Measurements from ENCODE around the gene PLEKHA6. TPM values are rescaled to one million over a fixed set of nuclear protein-coding genes. Genes with fewer than 3 reads are reported as not detected.

PLEKHA6 gene
- total and polyA plus RNA-seq, 2 of the 8 experiments (the other 6 are each of a cell fraction or from before 2014, with no cell fraction given): 4.8 to 20.2 TPM

- Histone ChIP-seq H3K4me1 (replicated peaks in 1 of 4; ENCODE audit: control insufficient read depth in 3 of 4, insufficient read depth in 4 of 4, low read length in 3 of 4) (peaks cover 4 to 14% (median 8%) of the 10 kb centered on the region in 4 experiments), H4K8ac (ENCODE audit: extremely low read depth, insufficient read depth, low read length) (no peak overlapping the region), H3K27ac (ENCODE audit: low read depth, low read length) (no peak overlapping the region), H3K56ac (replicated peaks; ENCODE audit: insufficient read length, low read depth, low read length) (no peak overlapping the region), H3K4ac (replicated peaks; ENCODE audit: insufficient read length, low read depth, low read length) (no peak overlapping the region), H2BK12ac (ENCODE audit: low read depth, low read length) (no peak overlapping the region), H3K9ac (replicated peaks in 1 of 4; ENCODE audit: extremely low read depth in 1 of 4, low read depth in 3 of 4, low read length in 3 of 4) (no peak overlapping the region), H3K23me2 (ENCODE audit: low read depth, low read length) (no peaks in the 10 kb centered on the region), H3K79me1 (ENCODE audit: low read depth, low read length) (no peaks in the 10 kb centered on the region), H3K79me2 (ENCODE audit: control insufficient read depth in 1 of 2, insufficient read depth in 2 of 2, low read length in 2 of 2) (no peaks in the 10 kb centered on the region), H3K4me2 (ENCODE audit: insufficient read depth in 1 of 2, low read depth in 2 of 2, low read length in 2 of 2) (no peak overlapping the region), H3K23ac (ENCODE audit: insufficient read length) (no peak overlapping the region), H2AFZ (ENCODE audit: low read length) (no peak overlapping the region), H4K20me1 (replicated peaks in 1 of 2; ENCODE audit: control insufficient read depth in 1 of 2, insufficient read depth in 2 of 2, low read length in 2 of 2) (no peaks in the 10 kb centered on the region), H2BK20ac (ENCODE audit: low read length) (no peak overlapping the region), H3K14ac (ENCODE audit: insufficient read length) (no peak overlapping the region), H2BK5ac (ENCODE audit: low read depth, low read length) (no peak overlapping the region), H4K91ac (replicated peaks; ENCODE audit: insufficient read length, low read length) (no peak overlapping the region), H3K18ac (ENCODE audit: extremely low read depth, low read length) (no peak overlapping the region), H3K9me3 (ENCODE audit: insufficient read depth in 2 of 2, low read depth in 1 of 2, low read length in 1 of 2) (no peaks in the 10 kb centered on the region; a peak in 1 of 4 replicates), H4K5ac (ENCODE audit: insufficient read length, low read depth, low read length) (no peak overlapping the region), H3K36me3 (ENCODE audit: control insufficient read depth in 2 of 4, insufficient read depth in 4 of 4, low read length in 3 of 4) (no peaks in the 10 kb centered on the region), H2BK15ac (ENCODE audit: low read length) (no peak overlapping the region), H3K27me3 (replicated peaks in 1 of 4; ENCODE audit: control insufficient read depth in 3 of 4, extremely low read depth in 1 of 4, insufficient read depth in 3 of 4, low read length in 3 of 4) (no peaks in the 10 kb centered on the region; a peak in 2 of 7 replicates), H2AK5ac (ENCODE audit: low read depth, low read length) (no peak overlapping the region), H2BK120ac (replicated peaks; ENCODE audit: low read depth, low read length) (no peak overlapping the region), H3K4me3 (ENCODE audit: extremely low read depth in 1 of 4, insufficient read depth in 2 of 4, low read depth in 3 of 4, low read length in 4 of 4) (no peak overlapping the region)
- WGBS, 2 experiments (ENCODE audit: extremely low coverage in 1 of 2, insufficient coverage in 1 of 2, insufficient read length in 1 of 2, insufficient replicate concordance in 2 of 2, low coverage in 1 of 2, low lambda C conversion rate in 2 of 2, missing lambda C conversion rate in 1 of 2): 88% methylated on average over 5 of the region's 5 CpGs; no CpG with 5 or more reads in 1 of the 2 experiments
- POLR2A ChIA-PET (ENCODE audit: partially characterized antibody): interaction anchor here (1.5 kb wide), 1 partner anchor 9 kb away, joined by 6 read pairs; no protein-coding TSS in a partner anchor
- CTCF ChIA-PET (ENCODE audit: partially characterized antibody): interaction anchor here (1.1 to 21.6 kb wide), 5 partner anchors 10 to 110 kb away, joined by 3 to 175 read pairs (median 5); partner anchors contain the start of gene PLEKHA6
- no peak for TF ChIP-seq TAF7 (optimal IDR thresholded peaks at IDR 0.05; ENCODE audit: borderline replicate concordance, low read depth, low read length)
- TF ChIP-seq CEBPB (IDR thresholded peaks at IDR 0.05; ENCODE audit: low read depth, low read length): no peak
- no peak for TF ChIP-seq TCF12 (IDR thresholded peaks at IDR 0.05; ENCODE audit: low read depth, low read length)
- no peak for TF ChIP-seq MAFK (IDR thresholded peaks at IDR 0.05; ENCODE audit: low read depth, low read length)
- TF ChIP-seq CHD1 (IDR thresholded peaks at IDR 0.05; ENCODE audit: low read depth, low read length): no peak
- TF ChIP-seq HDAC2 (IDR thresholded peaks at IDR 0.05; ENCODE audit: borderline replicate concordance in 1 of 2, low read depth in 2 of 2, low read length in 2 of 2): no peak
- no peak for TF ChIP-seq HDAC6 (IDR thresholded peaks at IDR 0.05; ENCODE audit: low read depth, low read length)
- TF ChIP-seq GTF2F1 (IDR thresholded peaks at IDR 0.05; ENCODE audit: borderline replicate concordance, low read depth, low read length): no peak
- DNase-seq (ENCODE audit: low read depth in 1 of 2, low spot score in 2 of 2) (no peak), FAIRE-seq (no peak)
Measured at GRCh38 chr1:204317170-204317569, 42.6 kb downstream of the PLEKHA6 start.
